MM.1S (cell line): ENCODE results near the gene DEDD.

Experiments
- CTCF ChIP-seq: fragments of 300-600 bp; sonication (generic); IDR thresholded peaks from 2 replicates; pipeline ENCODE4 v1.5.1; 2016; ENCODE audit warnings: antibody characterized with exemption, low read length, mixed read lengths
- EZH2 ChIP-seq: fragments of 300-600 bp; sonication (generic); optimal IDR thresholded peaks from 2 replicates; pipeline ENCODE3; 2017; ENCODE audit warnings: low read depth, mild to moderate bottlenecking, antibody characterized with exemption, low read length, mixed read lengths
- EZH2phosphoT487 ChIP-seq: fragments of 300-600 bp; sonication (generic); IDR thresholded peaks from 2 replicates; pipeline ENCODE4 v1.6.1; 2018; ENCODE audit warnings: antibody characterized with exemption, low read length

DNA sequence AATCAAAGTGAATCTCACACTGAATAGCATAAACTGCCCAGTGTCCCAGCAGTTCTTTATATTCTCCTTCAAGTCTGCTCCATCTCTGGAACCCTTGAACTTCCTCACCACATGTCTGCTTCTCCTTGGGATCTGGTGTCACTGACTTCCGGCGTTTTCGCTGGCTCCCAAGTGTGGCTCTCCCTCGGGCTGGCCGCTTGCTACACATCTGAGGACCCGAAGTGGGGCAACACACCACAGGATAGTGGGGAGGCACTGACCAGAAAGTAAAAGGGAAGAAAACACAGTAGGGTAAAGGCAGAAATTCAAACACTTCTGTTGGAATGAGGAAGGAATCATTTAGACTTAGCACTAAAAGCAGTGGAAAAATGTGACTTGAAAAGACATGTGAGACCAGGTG, 9.5 kb downstream of the DEDD start:
- TF ChIP-seq EZH2phosphoT487 (no peak), CTCF (no peak), EZH2 (no peak)
